NCI-H1417 treated with DMSO at 0.1 percent for 48 hours (cell line): ENCODE data around the gene USP47.
"Not testable (repeated sequence)": the region's sequence is repeated elsewhere in the genome, so short reads cannot be mapped to it uniquely, and the experiment has no call there.

Experiments
- DNase-seq: peaks from one replicate; lab custom pipeline; 2025; lab: John Stamatoyannopoulos, UW

USP47 gene

GRCh38 chr11:11822946-11823345, 18.8 kb upstream of the USP47 start:
- DNase-seq = no peak

- DNase-seq = no peak
These were observed 15.5 kb upstream of the USP47 start for GRCh38 chr11:11826260-11826659.

DNA sequence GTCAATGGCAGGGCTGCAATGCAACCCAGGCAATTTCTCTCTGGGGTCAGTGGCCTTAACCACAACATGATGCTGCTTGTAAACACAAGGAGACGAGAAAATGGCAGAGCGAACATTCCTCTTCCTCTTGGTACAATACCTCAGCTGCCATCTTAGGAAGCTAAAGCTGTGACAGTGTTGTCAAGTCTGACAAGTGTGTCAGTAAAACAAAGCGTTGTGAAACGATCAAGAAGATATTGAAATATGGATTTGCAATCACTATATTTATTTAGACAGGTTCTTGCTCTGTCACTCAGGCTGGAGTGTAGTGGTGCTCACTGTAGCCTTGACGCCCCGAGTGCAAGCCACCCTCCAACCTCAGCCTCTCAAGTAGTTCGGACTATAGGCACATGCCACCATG, 14.5 kb upstream of the USP47 start:
- no peak for DNase-seq

DNA sequence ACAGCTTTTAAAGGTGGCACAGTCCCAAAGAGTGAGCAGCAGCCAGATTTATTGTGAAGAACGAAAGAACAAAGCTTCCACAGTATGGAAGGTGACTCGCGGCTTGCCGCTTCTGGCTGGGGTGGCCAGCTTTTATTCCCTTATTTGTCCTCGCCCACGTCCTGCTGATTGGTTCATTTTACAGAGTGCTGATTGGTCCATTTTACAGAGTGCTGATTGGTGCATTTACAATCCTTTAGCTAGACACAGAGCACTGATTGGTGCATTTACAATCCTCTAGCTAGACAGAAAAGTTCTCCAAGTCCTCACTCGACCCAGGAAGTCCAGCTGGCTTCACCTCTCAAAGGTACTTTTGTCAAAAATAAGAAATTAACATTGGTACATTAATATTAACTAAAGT, 10.4 kb upstream of the USP47 start:
- not testable (repeated sequence) for DNase-seq

DNA sequence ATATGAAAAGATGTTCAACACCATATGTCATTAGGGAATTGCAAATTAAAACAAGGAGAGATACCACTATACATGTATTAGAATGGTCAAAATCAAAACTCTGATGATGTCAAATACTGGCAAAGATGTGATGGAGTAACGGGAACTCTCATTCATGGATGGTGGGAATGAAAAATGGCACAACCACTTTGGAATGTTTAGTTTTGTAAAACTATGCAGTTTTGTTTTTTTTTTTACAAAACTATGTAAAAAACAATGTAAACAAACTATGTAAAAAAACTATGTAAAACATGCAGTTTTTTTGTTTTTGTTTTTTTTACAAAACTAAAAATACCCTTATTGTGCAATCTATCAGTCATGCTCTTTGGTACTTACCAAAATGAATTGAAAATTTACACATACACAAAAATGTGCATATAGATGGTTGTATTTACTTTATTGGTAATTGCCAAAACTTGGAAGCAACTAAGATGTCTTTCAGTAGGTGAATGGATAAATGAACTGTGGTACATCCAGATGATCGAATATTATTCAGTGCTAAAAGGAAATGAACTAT, 5.0 kb upstream of the USP47 start:
- DNase-seq = no peak

GRCh38 chr11:11839718-11840117, 2.1 kb upstream of the USP47 start:
- no peak for DNase-seq

GRCh38 chr11:11841116-11841722, 553 bp upstream of the USP47 start:
- DNase-seq = no peak

DNA sequence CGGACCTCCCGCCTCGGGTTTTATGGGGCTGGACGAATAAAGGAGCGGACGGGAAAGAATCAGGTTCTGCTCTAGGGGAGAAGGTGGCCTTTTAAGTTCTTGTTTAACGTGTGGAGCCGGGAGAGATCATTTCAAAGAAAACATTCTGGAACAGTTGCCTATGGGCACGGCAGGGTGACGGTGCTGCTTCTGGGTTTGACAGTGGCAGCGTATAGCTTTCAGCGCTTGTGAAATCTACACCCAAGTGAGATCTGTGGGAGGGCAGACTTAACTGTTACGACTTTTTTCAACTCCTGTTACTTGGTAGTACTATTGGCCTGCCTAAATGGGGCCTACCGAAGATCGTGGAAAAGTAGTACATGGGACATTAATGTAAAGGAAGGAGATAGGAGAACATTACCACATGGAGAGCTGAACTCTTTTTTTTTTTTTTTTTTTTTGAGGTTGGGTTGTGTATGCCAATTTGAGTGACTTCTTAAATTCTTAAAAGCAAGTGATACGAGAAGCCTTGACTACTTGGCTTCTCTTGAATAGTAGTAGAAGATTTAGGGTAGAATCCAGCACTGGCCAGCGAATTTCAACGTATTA, 743 bp downstream of the USP47 start:
- DNase-seq = no peak

DNA sequence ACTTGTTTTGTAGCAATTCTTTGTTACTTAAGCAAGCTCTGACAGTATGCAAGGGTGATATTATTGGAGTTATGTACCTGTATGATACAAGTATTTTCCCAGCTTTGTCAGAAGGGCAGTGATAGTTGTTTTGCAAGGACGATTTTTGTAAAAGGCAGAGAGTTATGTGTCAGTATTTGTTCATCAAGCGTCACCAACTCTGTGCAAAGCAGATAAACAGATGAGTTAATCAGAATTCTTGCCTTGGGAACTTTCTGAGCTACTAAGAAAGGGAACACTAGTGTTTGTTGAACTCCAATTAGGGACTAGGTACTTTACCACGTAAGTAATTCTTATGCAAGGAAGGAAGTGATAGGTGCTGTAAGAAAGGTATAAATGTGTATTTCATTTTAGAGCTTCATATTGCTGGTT, 1.4 kb downstream of the USP47 start:
- no peak for DNase-seq

GRCh38 chr11:11843642-11844041, 1.9 kb downstream of the USP47 start:
- DNase-seq = no peak

GRCh38 chr11:11844272-11844671, 2.5 kb downstream of the USP47 start:
- no peak for DNase-seq

DNA sequence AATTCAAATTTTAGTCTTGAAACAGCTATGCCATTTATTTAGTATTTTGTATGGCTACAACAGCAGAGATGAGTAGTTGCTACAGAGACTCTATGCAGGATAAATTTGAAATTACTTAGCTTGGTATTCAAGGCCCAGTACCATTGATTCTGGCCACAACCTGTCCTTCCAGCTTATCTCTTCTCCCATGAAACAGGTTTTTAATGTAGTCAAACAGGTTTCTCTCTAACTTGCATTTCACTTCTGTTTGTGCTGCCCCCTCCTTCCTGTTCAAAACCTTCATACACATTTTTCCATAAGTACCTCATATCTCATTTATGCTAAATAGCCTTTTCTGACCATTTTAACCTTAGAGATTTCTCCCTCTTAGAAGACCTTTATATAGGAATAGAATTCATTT, 3.3 kb downstream of the USP47 start:
- no peak for DNase-seq

DNA sequence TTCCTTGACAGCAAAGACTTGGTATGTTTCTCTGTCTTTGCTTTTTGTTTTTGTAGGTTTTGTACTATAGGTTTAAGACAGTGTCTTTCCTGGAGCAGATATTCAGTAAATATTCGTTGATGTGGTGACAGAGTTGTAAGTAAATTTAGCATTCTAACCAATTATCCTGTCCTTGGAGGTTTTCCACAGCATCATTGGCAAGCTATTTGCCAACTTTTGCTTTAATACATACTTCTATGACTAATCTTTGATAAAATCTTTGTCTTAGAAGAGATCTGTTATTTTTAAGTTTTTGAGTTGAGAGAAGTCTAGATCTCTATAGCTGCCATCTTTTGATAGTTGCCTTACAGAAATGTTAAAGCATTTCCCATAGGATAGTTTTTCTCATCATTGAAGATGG, 3.8 kb downstream of the USP47 start:
- DNase-seq = no peak

DNA sequence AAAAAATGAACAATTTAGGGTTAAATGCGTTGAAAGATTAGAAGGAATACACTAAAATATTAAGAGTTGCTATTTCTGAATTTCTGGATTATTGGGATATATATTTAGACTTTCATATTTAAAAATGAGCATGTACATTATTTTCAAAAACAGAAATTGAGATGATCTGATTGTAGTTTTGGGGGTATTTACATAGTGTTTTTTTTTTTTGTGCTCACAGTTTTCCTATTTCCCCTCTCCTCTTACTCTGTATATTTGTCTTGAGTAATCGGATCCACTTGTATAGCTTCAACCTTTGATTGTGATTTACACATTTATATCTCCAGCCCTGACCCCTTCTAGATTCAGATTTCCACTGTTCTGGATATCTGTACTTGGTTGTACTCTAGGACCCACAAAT, 5.3 kb downstream of the USP47 start:
- DNase-seq = no peak

DNA sequence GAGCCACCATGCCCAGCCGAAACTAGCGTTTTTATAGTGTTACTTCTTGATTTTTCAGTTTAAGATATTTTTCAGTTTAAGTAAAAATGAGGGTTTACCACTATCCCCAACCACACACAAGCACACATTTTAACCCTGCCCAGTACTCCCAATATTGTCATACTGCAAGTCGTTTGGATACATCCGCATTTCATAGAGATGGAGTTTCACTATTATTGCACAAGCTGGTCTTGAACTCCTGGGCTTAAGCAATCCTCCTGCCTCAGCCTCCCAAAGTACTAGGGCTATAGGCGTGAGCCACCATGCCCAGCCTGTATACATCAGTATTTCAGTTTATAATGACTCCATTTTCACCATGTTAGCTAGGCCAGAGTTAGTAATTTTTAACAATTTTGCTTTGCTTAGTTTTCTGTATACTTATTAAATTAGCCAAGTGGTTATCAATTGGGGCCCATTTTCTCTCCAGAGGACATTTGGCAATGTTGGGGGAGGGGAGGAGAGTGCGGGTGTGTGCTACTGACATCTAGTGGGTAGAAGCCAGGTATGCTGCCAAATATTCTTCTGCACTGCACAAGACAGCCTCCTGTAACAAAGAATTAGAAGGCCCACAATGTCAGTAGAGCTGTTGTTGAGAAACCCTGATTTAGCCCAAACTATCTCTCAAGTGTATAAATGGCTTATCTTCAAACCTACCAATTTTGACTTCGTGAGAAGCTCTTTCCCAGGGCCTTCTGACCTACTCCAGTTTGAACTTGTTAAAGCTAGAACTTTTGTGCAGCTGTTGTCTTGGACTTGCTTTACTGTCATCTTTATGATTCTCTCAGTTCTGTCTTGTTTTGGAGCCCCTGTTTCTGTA, 7.3 kb downstream of the USP47 start:
- DNase-seq = no peak

- no peak for DNase-seq
These were observed 8.9 kb downstream of the USP47 start for GRCh38 chr11:11850668-11851067.

- no peak for DNase-seq
These were observed 14.9 kb downstream of the USP47 start for GRCh38 chr11:11856638-11857037.

DNA sequence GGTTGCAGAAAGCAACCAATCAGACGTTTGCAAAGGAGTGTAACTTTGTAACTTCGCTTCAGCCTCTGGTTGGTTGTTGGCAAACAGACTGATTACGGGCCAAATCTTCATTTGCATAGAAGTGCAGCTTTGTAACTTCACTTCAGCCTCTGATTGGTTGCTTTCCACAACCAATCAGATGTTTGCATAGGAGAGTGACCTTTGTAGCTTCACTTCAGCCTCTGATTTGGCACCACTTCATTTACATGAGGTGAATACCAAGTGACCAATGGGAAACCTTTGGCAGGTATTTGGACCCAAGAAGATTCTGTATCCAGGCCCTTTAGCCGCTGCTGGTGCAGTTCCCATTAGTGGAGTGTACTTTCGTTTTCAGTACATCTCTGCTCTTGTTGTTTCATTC, 16.0 kb downstream of the USP47 start:
- no peak for DNase-seq

DNA sequence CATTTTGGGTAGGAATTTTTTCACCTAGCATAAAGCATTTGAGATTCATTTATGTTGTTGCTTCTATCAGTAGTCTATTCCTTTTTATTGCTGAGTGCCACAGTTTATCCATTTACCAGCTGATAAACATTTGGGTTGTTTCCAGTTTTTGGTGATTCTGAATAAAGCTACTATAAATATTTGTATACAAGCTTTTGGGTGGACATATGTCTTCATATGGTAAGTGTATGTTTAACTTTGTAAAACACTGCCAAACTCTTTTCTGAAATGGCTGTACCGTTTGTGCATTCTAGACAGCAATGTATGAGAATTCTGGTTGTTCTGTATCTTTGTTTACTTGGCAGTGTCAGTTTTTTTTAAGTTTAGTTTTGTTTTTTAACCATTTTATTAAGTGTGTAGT, 16.9 kb downstream of the USP47 start:
- DNase-seq = no peak

- no peak for DNase-seq
These were observed 18.6 kb downstream of the USP47 start for GRCh38 chr11:11860103-11860979.

DNA sequence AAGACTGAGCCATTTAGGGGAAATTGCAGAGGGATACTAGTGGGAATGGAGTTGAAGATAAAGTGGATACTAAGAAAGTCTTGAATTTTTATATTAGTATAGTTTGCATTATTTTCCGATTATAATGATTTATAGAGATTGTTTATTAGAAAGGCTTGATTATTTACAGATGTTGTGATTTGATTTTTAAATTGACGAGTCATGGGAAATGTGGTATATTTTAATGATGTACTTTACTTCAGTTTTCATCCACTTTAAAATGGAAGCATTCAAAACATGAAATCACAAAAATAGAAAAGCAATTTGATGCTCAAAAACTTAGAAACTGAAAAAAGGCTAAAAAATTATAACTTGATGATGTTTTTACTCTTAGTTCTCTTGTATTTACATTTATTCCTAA, 21.2 kb downstream of the USP47 start:
- DNase-seq = no peak

GRCh38 chr11:11864332-11864731, 22.6 kb downstream of the USP47 start:
- DNase-seq = no peak
